Activated CD8-positive, alpha-beta memory T cell treated with anti-CD3 and anti-CD28 coated beads, Interleukin-2, amount 50 U/mL, for 48 hours (primary cell): ENCODE measurements around the gene ARHGEF7.

Source experiments
- DNase-seq: peaks from one replicate; pipeline ENCODE4 v3.0.0-alpha.2; 2020

Gene ARHGEF7

GRCh38 chr13:111280681-111281585 lies 165.8 kb downstream of the ARHGEF7 start:
- DNase-seq, result no peak

DNA sequence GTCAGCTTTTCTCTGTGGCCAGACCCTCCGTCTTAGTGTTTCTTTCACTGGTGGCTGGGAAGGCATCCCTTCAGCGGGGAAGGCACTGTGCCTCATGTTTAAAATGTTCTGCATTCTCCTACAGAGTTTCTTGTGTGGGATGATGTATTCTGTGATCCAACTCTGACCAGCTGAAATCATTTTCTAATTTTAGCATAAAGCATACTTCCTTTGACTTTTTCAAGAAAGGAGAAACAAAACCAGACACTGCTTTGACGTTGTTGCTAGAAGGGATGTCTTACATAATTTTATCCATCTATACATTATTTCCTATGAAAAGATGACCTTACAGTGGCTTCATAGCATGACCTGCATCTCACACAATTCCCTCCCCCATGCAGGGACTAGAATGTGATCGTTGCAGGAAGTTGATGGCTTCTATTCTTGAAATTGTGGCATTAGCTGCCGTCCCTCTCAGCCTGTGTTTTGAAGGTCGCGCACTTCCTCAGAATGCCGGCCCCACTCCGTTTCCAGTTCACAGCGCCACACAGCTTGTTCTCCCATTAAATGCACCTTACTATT lies 166.7 kb downstream of the ARHGEF7 start:
- DNase-seq, result no peak

DNA sequence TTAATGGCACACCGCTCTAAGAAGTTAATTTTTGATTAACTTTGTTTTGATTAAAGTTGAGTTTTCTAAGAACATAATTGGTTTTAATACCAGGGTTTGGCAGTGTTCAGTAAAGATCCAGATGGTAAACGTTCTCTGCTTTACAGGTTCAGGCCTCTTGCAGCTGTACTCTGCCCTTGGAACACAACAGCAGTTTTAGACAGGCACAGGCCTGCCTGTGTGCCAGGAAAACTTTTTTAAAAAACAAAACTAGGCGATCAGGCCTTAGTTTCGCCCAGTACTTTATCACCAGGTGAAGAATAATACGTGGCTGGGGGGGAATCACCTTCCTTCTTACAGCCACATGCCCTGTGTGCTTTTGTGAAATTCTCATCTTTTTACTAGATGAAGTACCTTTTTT lies 167.3 kb downstream of the ARHGEF7 start:
- DNase-seq, result no peak

DNA sequence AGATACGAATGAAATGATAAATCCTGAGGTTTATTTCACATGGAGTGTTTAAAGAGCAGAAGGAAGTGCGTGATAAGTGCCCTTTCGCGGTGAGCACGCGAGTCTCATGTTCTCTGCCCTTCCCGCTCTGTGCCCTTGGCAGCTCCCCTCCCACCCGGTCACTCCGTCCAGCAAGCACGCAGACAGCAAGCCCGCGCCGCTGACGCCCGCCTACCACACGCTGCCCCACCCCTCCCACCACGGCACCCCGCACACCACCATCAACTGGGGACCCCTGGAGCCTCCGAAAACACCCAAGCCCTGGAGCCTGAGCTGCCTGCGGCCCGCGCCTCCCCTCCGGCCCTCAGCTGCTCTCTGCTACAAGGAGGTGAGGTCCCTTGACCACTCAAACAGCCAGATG lies 167.9 kb downstream of the ARHGEF7 start:
- no peak for DNase-seq

GRCh38 chr13:111283457-111283856 lies 168.3 kb downstream of the ARHGEF7 start:
- DNase-seq, result no peak

DNA sequence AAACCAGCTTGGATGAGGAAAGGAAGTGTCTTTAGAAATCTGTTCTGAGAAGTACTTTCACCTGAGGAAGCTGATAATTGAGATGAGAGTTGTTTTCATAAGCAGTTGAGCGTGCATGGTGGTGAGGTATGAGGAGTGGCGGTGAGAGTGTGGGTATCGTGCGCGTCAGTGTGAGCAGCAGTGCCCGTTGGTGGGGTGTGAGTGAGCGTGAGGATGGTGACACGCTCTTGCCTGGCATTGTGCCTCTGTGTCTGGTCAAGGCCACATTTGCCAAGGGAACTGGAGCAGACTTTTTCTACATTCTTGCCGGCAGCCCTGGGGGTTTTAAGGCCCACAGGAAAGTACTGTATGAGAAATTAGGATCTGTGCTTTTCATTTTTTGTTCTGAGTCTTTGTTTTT lies 168.9 kb downstream of the ARHGEF7 start:
- no peak for DNase-seq

- DNase-seq, result no peak
These were observed 169.5 kb downstream of the ARHGEF7 start for GRCh38 chr13:111284565-111284964.

- DNase-seq, result no peak
These were observed 171.1 kb downstream of the ARHGEF7 start for GRCh38 chr13:111286162-111286561.

DNA sequence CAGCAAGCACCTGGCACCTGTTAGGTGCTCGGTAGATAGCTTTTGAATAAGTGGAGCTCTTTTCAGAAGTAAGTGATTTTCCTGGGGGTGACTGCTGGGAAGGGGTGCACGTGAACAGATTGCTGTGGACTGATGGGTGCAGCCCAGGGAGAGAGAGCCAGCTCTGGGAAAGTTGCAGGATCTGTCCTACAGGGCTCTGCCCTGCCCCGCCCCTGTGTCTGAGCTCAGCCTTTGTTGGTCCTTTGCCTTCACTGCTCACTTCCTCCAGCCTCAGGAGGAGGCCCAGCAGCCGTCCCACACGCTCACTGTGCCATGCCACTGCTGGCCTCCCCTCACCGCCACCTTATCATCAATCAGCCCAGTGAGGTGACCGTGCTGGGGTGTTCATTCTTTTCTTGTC lies 171.6 kb downstream of the ARHGEF7 start:
- no peak for DNase-seq

DNA sequence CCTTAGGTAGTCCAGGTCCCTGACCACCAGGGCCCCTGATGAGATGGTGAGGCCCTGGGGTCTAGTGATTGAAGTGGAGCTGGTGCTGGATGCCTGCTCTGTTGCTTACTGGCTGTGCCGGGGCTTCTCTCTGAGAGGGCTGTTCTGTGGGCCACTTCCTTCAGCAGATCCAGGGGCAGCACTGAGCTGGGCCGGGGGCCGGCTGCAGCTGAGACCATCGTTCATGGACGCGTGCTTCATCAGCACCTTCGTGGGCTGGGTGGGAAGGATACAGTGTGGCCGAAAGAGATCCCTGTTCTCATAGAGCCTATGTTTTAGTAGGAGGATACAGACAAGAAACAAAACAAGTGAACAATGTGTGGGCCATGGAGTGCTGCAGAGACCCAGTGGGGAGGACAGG lies 172.1 kb downstream of the ARHGEF7 start:
- no peak for DNase-seq

DNA sequence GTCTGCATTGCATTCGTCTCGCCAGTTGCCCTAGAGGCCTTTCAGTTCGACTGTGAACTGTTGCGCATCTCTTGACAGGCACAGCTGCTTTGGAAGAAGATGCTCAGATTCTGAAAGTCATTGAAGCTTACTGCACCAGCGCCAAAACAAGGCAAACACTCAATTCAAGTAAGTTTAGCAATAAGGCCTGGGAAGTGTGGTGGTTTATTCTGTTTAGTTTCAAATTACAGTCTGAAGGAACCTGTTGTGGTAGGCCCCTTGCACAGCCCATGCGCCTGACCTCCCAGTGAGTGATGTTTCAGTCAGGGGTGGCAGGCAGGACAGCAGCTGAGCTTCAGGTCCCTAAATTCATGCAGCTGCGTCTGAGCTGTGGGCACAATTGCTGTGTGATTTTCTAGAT lies 173.2 kb downstream of the ARHGEF7 start:
- no peak for DNase-seq

DNA sequence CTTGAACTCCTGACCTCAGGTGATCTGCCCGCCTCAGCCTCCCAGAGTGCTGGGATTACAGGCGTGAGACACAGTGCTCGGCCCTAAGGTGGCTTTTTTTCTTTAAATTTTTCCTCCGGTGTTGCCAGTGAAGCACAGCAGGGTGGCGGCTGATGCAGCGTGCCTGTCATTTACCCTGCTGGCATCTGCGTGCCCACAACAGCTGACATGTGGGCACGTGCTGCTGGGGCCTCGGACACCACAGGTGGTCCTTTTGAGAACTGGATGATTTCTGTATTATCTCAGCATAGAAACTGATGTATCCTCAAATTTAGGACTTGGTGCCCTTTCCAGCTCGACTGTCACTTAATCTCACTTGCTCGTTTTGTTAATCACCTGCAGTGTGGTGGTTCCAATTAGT lies 174.1 kb downstream of the ARHGEF7 start:
- no peak for DNase-seq

GRCh38 chr13:111291908-111292307 lies 176.8 kb downstream of the ARHGEF7 start:
- DNase-seq, result no peak

DNA sequence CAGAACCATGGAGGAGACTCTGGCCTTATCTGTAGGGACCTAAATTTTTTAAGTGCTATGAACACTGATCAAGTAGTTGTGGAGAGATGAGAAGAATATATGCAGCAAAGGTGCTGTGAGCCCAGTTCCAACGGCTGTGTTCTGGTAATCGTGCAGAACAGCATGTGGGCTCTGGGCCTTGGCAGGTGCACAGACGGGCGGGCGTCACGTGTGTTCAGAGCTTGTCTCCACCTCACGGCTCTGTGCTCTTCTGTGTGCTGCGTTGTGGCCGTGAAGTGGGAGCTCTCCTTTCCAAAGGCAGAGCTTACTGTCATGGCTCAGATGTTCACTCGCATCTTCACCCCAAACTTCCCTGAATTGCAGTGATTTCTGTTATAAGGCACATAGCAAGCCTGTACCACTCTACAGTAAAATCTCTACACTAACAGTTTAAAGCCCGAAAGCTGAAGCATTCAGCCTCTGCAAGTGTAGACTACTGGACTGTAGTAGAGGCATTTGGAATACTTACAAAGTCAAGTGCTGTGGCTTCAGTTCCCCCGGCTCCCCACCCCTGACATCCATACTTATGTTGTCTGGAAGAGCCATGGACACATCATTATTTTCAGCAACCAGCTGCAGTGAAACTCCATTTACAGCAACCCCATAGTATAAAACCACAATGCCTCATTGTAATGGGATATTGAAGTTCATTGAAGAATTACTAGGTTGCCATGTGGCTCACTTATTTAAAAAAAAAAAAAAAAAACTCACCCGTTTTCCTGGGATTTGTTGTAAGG lies 177.8 kb downstream of the ARHGEF7 start:
- DNase-seq, result no peak

DNA sequence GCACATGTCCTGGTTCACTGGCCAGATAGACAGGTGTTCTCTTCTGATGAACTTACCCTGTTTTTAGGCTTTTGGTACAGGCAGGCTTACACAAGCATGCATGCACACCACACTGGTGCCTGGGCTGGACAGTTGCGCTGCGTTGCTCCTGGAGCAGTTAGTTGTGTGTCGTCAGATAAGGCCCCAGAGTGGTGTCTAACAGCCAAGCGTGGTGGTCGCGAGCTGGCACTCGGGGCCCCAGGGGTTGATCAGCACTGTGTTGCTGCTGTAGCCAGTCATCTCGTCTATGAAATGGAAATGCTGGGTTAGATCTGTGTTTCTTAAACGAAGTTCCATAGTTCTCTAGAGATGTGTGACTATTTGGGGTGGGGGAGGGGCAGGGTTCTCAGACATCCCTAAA lies 180.8 kb downstream of the ARHGEF7 start:
- no peak for DNase-seq

GRCh38 chr13:111296417-111296816 lies 181.3 kb downstream of the ARHGEF7 start:
- no peak for DNase-seq

GRCh38 chr13:111298214-111298975 lies 183.3 kb downstream of the ARHGEF7 start:
- DNase-seq, result no peak

- no peak for DNase-seq
These were observed 187.1 kb downstream of the ARHGEF7 start for GRCh38 chr13:111302045-111302726.

- DNase-seq, result no peak
These were observed 188.4 kb downstream of the ARHGEF7 start for GRCh38 chr13:111303559-111303958.

- DNase-seq, result no peak
These were observed 189.0 kb downstream of the ARHGEF7 start for GRCh38 chr13:111304041-111304544.

GRCh38 chr13:111304603-111305289 lies 189.6 kb downstream of the ARHGEF7 start:
- no peak for DNase-seq
